ENCODE data around the gene GAGE12H. TPM values are rescaled to one million over a fixed set of nuclear protein-coding genes. Genes with fewer than 3 reads are reported as not detected.
"Not testable (repeated sequence)": the region's sequence is repeated elsewhere in the genome, so short reads cannot be mapped to it uniquely, and the experiment has no call there.

Gene GAGE12H
- total RNA-seq (2012; rRNA removed): not detected in 2 replicates

GRCh38 chrX:49579649-49580048, at the start of gene GAGE12H:
GAGE12H (plus strand) TSS chrX:49579949; CDS start chrX:49581104, 1,155 bp downstream.
- not testable (repeated sequence) for H3K9me3 ChIP-seq (replicated peaks; ENCODE audit: low read length); H3K36me3 ChIP-seq (ENCODE audit: insufficient read depth, low read length); H3K9ac ChIP-seq (ENCODE audit: low read depth, low read length); H3K4me2 ChIP-seq (ENCODE audit: low read length); H3K27me3 ChIP-seq (ENCODE audit: control insufficient read depth, insufficient read depth, low read length); H3K4me1 ChIP-seq (ENCODE audit: control insufficient read depth, insufficient read depth, low read length); H3K4me3 ChIP-seq (ENCODE audit: low read length)

GRCh38 chrX:49531877-49532276, 47.9 kb upstream of the GAGE12H start, which contains the start of gene GAGE12C:
GAGE12C (plus strand) TSS chrX:49532177; CDS start chrX:49533332, 1,155 bp downstream.
- not testable (repeated sequence) for H3K4me2 ChIP-seq (ENCODE audit: low read length); H3K9me3 ChIP-seq (replicated peaks; ENCODE audit: low read length); H3K27me3 ChIP-seq (ENCODE audit: control insufficient read depth, insufficient read depth, low read length); H3K4me3 ChIP-seq (ENCODE audit: low read length); H3K36me3 ChIP-seq (ENCODE audit: insufficient read depth, low read length); H3K9ac ChIP-seq (ENCODE audit: low read depth, low read length); H3K4me1 ChIP-seq (ENCODE audit: control insufficient read depth, insufficient read depth, low read length)

GRCh38 chrX:49541433-49541832, 38.3 kb upstream of the GAGE12H start, which contains the start of gene GAGE12D:
GAGE12D (plus strand) TSS chrX:49541733; CDS start chrX:49542888, 1,155 bp downstream.
- H3K4me3 ChIP-seq (ENCODE audit: low read length); H3K36me3 ChIP-seq (ENCODE audit: insufficient read depth, low read length); H3K4me2 ChIP-seq (ENCODE audit: low read length); H3K27me3 ChIP-seq (ENCODE audit: control insufficient read depth, insufficient read depth, low read length); H3K9ac ChIP-seq (ENCODE audit: low read depth, low read length); H3K4me1 ChIP-seq (ENCODE audit: control insufficient read depth, insufficient read depth, low read length); H3K9me3 ChIP-seq (replicated peaks; ENCODE audit: low read length): not testable (repeated sequence)

- not testable (repeated sequence) for H3K36me3 ChIP-seq (ENCODE audit: insufficient read depth, low read length); H3K4me2 ChIP-seq (ENCODE audit: low read length); H3K4me1 ChIP-seq (ENCODE audit: control insufficient read depth, insufficient read depth, low read length); H3K4me3 ChIP-seq (ENCODE audit: low read length); H3K27me3 ChIP-seq (ENCODE audit: control insufficient read depth, insufficient read depth, low read length); H3K9me3 ChIP-seq (replicated peaks; ENCODE audit: low read length); H3K9ac ChIP-seq (ENCODE audit: low read depth, low read length)
Measured at GRCh38 chrX:49550989-49551388, 28.8 kb upstream of the GAGE12H start, which contains the start of gene GAGE12E. GAGE12E (plus strand) TSS chrX:49551289; CDS start chrX:49552444, 1,155 bp downstream.

- H3K4me3 ChIP-seq (ENCODE audit: low read length); H3K4me1 ChIP-seq (ENCODE audit: control insufficient read depth, insufficient read depth, low read length); H3K9ac ChIP-seq (ENCODE audit: low read depth, low read length); H3K4me2 ChIP-seq (ENCODE audit: low read length); H3K9me3 ChIP-seq (replicated peaks; ENCODE audit: low read length); H3K36me3 ChIP-seq (ENCODE audit: insufficient read depth, low read length); H3K27me3 ChIP-seq (ENCODE audit: control insufficient read depth, insufficient read depth, low read length): not testable (repeated sequence)
Measured at GRCh38 chrX:49560542-49560941, 19.2 kb upstream of the GAGE12H start, which contains the start of gene GAGE12F. GAGE12F (plus strand) TSS chrX:49560842; CDS start chrX:49561997, 1,155 bp downstream.

GRCh38 chrX:49568728-49569127, 11.0 kb upstream of the GAGE12H start:
- not testable (repeated sequence) for H3K36me3 ChIP-seq (ENCODE audit: insufficient read depth, low read length); H3K4me3 ChIP-seq (ENCODE audit: low read length); H3K27me3 ChIP-seq (ENCODE audit: control insufficient read depth, insufficient read depth, low read length); H3K4me2 ChIP-seq (ENCODE audit: low read length); H3K9ac ChIP-seq (ENCODE audit: low read depth, low read length); H3K9me3 ChIP-seq (replicated peaks; ENCODE audit: low read length); H3K4me1 ChIP-seq (ENCODE audit: control insufficient read depth, insufficient read depth, low read length)

GRCh38 chrX:49569152-49569551, 10.6 kb upstream of the GAGE12H start:
- H3K36me3 ChIP-seq (ENCODE audit: insufficient read depth, low read length); H3K4me1 ChIP-seq (ENCODE audit: control insufficient read depth, insufficient read depth, low read length); H3K4me2 ChIP-seq (ENCODE audit: low read length); H3K9me3 ChIP-seq (replicated peaks; ENCODE audit: low read length); H3K27me3 ChIP-seq (ENCODE audit: control insufficient read depth, insufficient read depth, low read length); H3K9ac ChIP-seq (ENCODE audit: low read depth, low read length); H3K4me3 ChIP-seq (ENCODE audit: low read length): not testable (repeated sequence)

- not testable (repeated sequence) for H3K9me3 ChIP-seq (replicated peaks; ENCODE audit: low read length); H3K4me3 ChIP-seq (ENCODE audit: low read length); H3K36me3 ChIP-seq (ENCODE audit: insufficient read depth, low read length); H3K4me1 ChIP-seq (ENCODE audit: control insufficient read depth, insufficient read depth, low read length); H3K9ac ChIP-seq (ENCODE audit: low read depth, low read length); H3K4me2 ChIP-seq (ENCODE audit: low read length); H3K27me3 ChIP-seq (ENCODE audit: control insufficient read depth, insufficient read depth, low read length)
Measured at GRCh38 chrX:49570100-49570499, 9.6 kb upstream of the GAGE12H start, which contains the start of gene GAGE12G. GAGE12G (plus strand) TSS chrX:49570400; CDS start chrX:49571555, 1,155 bp downstream.

- H3K4me3 ChIP-seq (ENCODE audit: low read length); H3K9me3 ChIP-seq (replicated peaks; ENCODE audit: low read length); H3K9ac ChIP-seq (ENCODE audit: low read depth, low read length); H3K36me3 ChIP-seq (ENCODE audit: insufficient read depth, low read length); H3K4me2 ChIP-seq (ENCODE audit: low read length); H3K27me3 ChIP-seq (ENCODE audit: control insufficient read depth, insufficient read depth, low read length); H3K4me1 ChIP-seq (ENCODE audit: control insufficient read depth, insufficient read depth, low read length): not testable (repeated sequence)
Measured at GRCh38 chrX:49589196-49589595, 9.4 kb downstream of the GAGE12H start, which contains the start of gene GAGE2A. GAGE2A (plus strand) TSS chrX:49589496; CDS start chrX:49590651, 1,155 bp downstream.

- H3K4me3 ChIP-seq (ENCODE audit: low read length); H3K9me3 ChIP-seq (replicated peaks; ENCODE audit: low read length); H3K36me3 ChIP-seq (ENCODE audit: insufficient read depth, low read length); H3K4me1 ChIP-seq (ENCODE audit: control insufficient read depth, insufficient read depth, low read length); H3K9ac ChIP-seq (ENCODE audit: low read depth, low read length); H3K4me2 ChIP-seq (ENCODE audit: low read length); H3K27me3 ChIP-seq (ENCODE audit: control insufficient read depth, insufficient read depth, low read length): not testable (repeated sequence)
Measured at GRCh38 chrX:49589769-49590478, 10.2 kb downstream of the GAGE12H start.

- H3K36me3 ChIP-seq (ENCODE audit: insufficient read depth, low read length); H3K27me3 ChIP-seq (ENCODE audit: control insufficient read depth, insufficient read depth, low read length); H3K4me3 ChIP-seq (ENCODE audit: low read length); H3K9ac ChIP-seq (ENCODE audit: low read depth, low read length); H3K9me3 ChIP-seq (replicated peaks; ENCODE audit: low read length); H3K4me1 ChIP-seq (ENCODE audit: control insufficient read depth, insufficient read depth, low read length); H3K4me2 ChIP-seq (ENCODE audit: low read length): not testable (repeated sequence)
Measured at GRCh38 chrX:49590488-49590887, 10.7 kb downstream of the GAGE12H start.

GRCh38 chrX:49598720-49599119, 19.0 kb downstream of the GAGE12H start, which contains the start of gene GAGE1:
GAGE1 (plus strand) TSS chrX:49599020; CDS start chrX:49600175, 1,155 bp downstream.
- H3K36me3 ChIP-seq (ENCODE audit: insufficient read depth, low read length); H3K9ac ChIP-seq (ENCODE audit: low read depth, low read length); H3K4me2 ChIP-seq (ENCODE audit: low read length); H3K4me1 ChIP-seq (ENCODE audit: control insufficient read depth, insufficient read depth, low read length); H3K27me3 ChIP-seq (ENCODE audit: control insufficient read depth, insufficient read depth, low read length); H3K9me3 ChIP-seq (replicated peaks; ENCODE audit: low read length); H3K4me3 ChIP-seq (ENCODE audit: low read length): not testable (repeated sequence)
